Activated CD4-positive, alpha-beta T cell treated with anti-CD3 and anti-CD28 coated beads for 36 hours (primary cell): ENCODE measurements around the gene DST. TPM values are rescaled to one million over a fixed set of nuclear protein-coding genes. Genes with fewer than 3 reads are reported as not detected.

Source experiments
- ATAC-seq: fragments of 200-7000 bp; cut with Tn5 transposase; one replicate; pipeline ENCODE4 v1.10.0; 2021; ENCODE audit warnings: mild to moderate bottlenecking, moderate library complexity
- CTCF ChIA-PET: fragments of 350-600 bp; sonication (Branson Sonifier 250); formaldehyde crosslinking; loops from one replicate; lab custom pipeline; 2021; ENCODE audit warnings: antibody characterized with exemption; lab: Charles Lee
- POLR2A ChIA-PET: fragments of 350-600 bp; sonication (Branson Sonifier 250); formaldehyde crosslinking; loops from one replicate; lab custom pipeline; 2021; ENCODE audit warnings: antibody characterized with exemption, inconsistent platforms; lab: Charles Lee
- DNase-seq: peaks from one replicate; pipeline ENCODE4 v3.0.0-alpha.2; 2020
- H3K27ac Mint-ChIP-seq: one replicate; pipeline ENCODE4 v1.8.0; 2021; ENCODE audit warnings: mixed read lengths
- H3K27me3 Mint-ChIP-seq: one replicate; pipeline ENCODE4 v1.8.0; 2021; ENCODE audit warnings: mixed read lengths
- H3K36me3 Mint-ChIP-seq: one replicate; pipeline ENCODE4 v1.8.0; 2021; ENCODE audit warnings: low read depth, mixed read lengths
- H3K4me1 Mint-ChIP-seq: one replicate; pipeline ENCODE4 v1.8.0; 2021; ENCODE audit warnings: mixed read lengths
- H3K4me3 Mint-ChIP-seq: one replicate; pipeline ENCODE4 v1.8.0; 2021; ENCODE audit warnings: mild to moderate bottlenecking, moderate library complexity, mixed read lengths
- H3K9me3 Mint-ChIP-seq: one replicate; pipeline ENCODE4 v1.8.0; 2021; ENCODE audit warnings: low read depth, mixed read lengths
- intact Hi-C, 2 experiments: fragments of 100-400 bp; cut with DNase I in 1 of 2; cut with micrococcal nuclease in 1 of 2; formaldehyde crosslinking; loops; one replicate each; pipeline versions ENCODE4 v1.14.2 to v1.15.1; 2022 to 2024; cut with DNase I, micrococcal nuclease
- total RNA-seq, 2 experiments: library from RNA; stranded (reverse); gene quantifications; one replicate each; pipeline ENCODE4 v1.2.3, GENCODE V29; 2021

Gene DST
- total RNA-seq, 2 experiments from 2014 or later: 6.7 to 6.8 TPM

DNA sequence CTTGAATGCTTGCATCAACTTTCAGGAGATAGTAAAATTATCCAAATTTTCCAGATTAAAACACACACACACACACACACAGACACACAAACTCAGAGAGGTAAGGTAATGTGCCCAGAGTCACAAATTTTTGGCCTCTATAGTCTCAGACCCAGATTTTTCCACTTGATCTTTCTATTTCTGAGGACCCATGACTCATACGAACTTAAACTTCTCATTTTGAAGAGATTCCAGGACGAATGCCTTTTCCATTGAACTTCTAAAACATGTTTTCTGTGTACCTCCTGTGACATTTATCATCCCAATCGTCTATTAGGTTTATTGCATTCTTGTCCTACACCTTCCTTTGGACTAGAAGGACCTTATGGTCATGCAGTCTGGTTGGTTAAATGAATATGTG, 222.4 kb downstream of the DST start:
- H3K4me1 Mint-ChIP-seq: no peaks in the 10 kb centered on the region
- H3K9me3 Mint-ChIP-seq: no peaks in the 10 kb centered on the region
- ChIA-PET CTCF (no interaction called here), POLR2A (no interaction called here)
- DNase-seq: no peak
- H3K27me3 Mint-ChIP-seq: peaks cover 7% of the 10 kb centered on the region
- no peak for ATAC-seq
- intact Hi-C loops: no loop called here
- H3K36me3 Mint-ChIP-seq: no peaks in the 10 kb centered on the region
- H3K4me3 Mint-ChIP-seq: no peak overlapping the region
- H3K27ac Mint-ChIP-seq: no peak overlapping the region

DNA sequence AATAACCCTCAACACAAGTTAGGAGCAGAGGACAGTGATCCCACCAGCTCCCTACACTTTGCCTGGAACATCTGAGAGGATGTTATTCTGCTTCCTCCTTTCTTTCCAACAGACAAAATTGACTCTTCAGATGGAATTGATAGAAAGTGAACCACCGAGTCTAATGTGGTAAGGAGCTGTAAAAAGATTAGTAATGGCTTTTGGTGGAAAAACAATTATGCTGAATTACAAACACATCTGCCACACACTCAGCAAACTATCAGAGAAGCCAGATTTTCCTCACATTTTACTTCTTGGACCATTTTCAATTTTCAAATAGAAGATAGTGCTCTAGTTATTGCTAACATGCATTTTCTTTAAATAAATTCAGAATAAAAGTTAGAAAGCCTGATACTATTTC, 223.5 kb downstream of the DST start:
- Mint-ChIP-seq H3K27me3 (peaks cover 5% of the 10 kb centered on the region), H3K9me3 (no peaks in the 10 kb centered on the region), H3K4me3 (no peak overlapping the region), H3K27ac (no peak overlapping the region), H3K36me3 (no peaks in the 10 kb centered on the region), H3K4me1 (no peaks in the 10 kb centered on the region)
- intact Hi-C loops: no loop called here
- DNase-seq (no peak), ATAC-seq (no peak)
- CTCF ChIA-PET: no interaction called here
- POLR2A ChIA-PET: no interaction called here

DNA sequence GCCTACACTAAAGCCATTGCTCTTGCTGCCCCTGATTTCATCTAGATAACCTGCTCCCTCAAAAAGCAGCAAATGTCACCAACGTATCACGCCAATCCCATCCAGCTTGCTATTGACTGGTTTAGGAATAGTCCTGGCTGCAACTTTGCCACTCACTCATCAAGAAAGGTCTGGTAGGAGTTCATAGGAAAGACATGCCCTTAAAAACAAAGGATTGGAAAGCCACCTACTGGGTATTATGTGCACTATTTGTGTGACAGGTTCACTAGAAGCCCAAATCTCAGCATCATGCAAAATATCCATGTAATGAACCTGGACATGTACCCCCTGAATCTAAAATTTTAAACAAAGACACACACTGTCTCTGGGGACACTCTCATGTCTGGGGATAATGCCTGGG, 224.9 kb downstream of the DST start:
- POLR2A ChIA-PET: no interaction called here
- H3K4me3 Mint-ChIP-seq: no peak overlapping the region
- H3K9me3 Mint-ChIP-seq: no peaks in the 10 kb centered on the region
- no peak for ATAC-seq
- H3K4me1 Mint-ChIP-seq: no peaks in the 10 kb centered on the region
- no peak overlapping the region for H3K27ac Mint-ChIP-seq
- no peaks in the 10 kb centered on the region for H3K36me3 Mint-ChIP-seq
- CTCF ChIA-PET: no interaction called here
- no peak for DNase-seq
- intact Hi-C loops: no loop called here
- H3K27me3 Mint-ChIP-seq: peaks cover 5% of the 10 kb centered on the region

DNA sequence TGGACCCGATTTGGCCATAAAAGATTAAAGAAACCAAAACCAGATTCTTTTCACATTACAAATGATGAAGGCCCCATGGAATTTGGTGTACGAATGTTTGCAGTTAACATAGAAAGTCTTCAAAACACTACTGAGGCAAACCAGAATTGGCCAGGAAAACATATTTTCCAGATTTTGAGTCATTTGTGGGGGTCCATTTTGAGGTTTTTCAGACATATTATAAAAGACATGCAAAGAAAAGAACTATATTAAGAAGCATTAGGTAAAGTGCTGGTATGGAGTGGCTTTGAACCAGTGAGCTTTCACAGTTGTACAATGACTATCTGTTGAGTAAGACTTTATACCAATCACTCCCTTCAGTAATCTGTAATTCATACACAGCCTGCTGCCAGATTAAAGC, 226.4 kb downstream of the DST start:
- intact Hi-C loops: no loop called here
- no peak overlapping the region for H3K27ac Mint-ChIP-seq
- no peaks in the 10 kb centered on the region for H3K36me3 Mint-ChIP-seq
- H3K4me1 Mint-ChIP-seq: no peaks in the 10 kb centered on the region
- no peaks in the 10 kb centered on the region for H3K9me3 Mint-ChIP-seq
- no peaks in the 10 kb centered on the region for H3K27me3 Mint-ChIP-seq
- ATAC-seq: no peak
- DNase-seq: no peak
- POLR2A ChIA-PET: no interaction called here
- CTCF ChIA-PET: no interaction called here
- H3K4me3 Mint-ChIP-seq: no peak overlapping the region

DNA sequence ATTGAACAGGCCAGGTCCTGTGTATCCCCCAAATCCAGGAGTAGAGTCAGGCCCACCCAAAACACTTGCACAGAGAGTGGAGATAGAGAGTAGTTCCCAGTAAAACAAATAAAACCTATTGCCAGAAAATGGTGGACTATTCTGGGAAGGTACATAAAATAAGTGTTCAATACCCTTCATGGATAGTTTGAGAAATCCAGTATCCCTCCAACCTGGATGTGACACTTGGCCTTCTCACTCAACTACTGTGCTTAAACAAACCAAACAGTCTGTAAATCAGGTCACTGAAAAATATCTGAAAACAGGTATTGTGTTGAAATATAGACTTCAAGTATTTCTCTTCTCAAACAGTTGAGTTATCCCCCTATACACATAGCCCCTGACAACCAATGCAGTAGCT, 233.7 kb downstream of the DST start:
- intact Hi-C loops: no loop called here
- H3K4me3 Mint-ChIP-seq: no peak overlapping the region
- no peak for DNase-seq
- H3K36me3 Mint-ChIP-seq: no peaks in the 10 kb centered on the region
- ATAC-seq: no peak
- peaks cover 10% of the 10 kb centered on the region for H3K27me3 Mint-ChIP-seq
- POLR2A ChIA-PET: no interaction called here
- CTCF ChIA-PET: interaction anchor here (0.6 kb wide), 1 partner anchor 613 kb away, joined by 3 read pairs; no protein-coding TSS in a partner anchor
- peaks cover 6% of the 10 kb centered on the region for H3K4me1 Mint-ChIP-seq
- H3K27ac Mint-ChIP-seq: no peak overlapping the region
- no peaks in the 10 kb centered on the region for H3K9me3 Mint-ChIP-seq
